Measurements from ENCODE around the gene CARD9. TPM values are rescaled to one million over a fixed set of nuclear protein-coding genes. Genes with fewer than 3 reads are reported as not detected.

Gene CARD9
- total RNA-seq, 3 donors from 2014 or later (not counting 1 experiment from before 2014, with no cell fraction given) = 1.6 to 4.2 (median 4.0) TPM

GRCh38 chr9:136334541-136334940 is 38.9 kb downstream of the CARD9 start:
- no peak for DNase-seq
- no peak for TF ChIP-seq CTCF (IDR thresholded peaks at IDR 0.05)
- 94% methylated on average over 21 of the region's 21 CpGs for WGBS (ENCODE audit: insufficient coverage)
- Mint-ChIP-seq H3K4me3 (no peak overlapping the region), H3K27ac (no peak overlapping the region), H3K27me3 (ENCODE audit: low read depth in 2 of 2) (no peaks in the 10 kb centered on the region), H3K4me1 (peaks cover 0 to 7% of the 10 kb centered on the region in 2 donors), H3K36me3 (no peaks in the 10 kb centered on the region), H3K9me3 (no peaks in the 10 kb centered on the region)
- Histone ChIP-seq H3K36me3 (ENCODE audit: control insufficient read depth, insufficient read depth, low read length) (no peaks in the 10 kb centered on the region), H3K4me1 (ENCODE audit: control insufficient read depth, insufficient read depth, low read length) (no peaks in the 10 kb centered on the region), H3K9me3 (ENCODE audit: control insufficient read depth, insufficient read depth, low read length) (no peaks in the 10 kb centered on the region), H3K27me3 (ENCODE audit: control insufficient read depth, insufficient read depth, low read length) (no peaks in the 10 kb centered on the region), H3K4me3 (ENCODE audit: low read length) (no peak overlapping the region), H3K27ac (ENCODE audit: low read length) (no peak overlapping the region)
- intact Hi-C loops (cut with micrococcal nuclease) = no loop called here
- no peak for ATAC-seq

GRCh38 chr9:136333486-136333885 is 40.0 kb downstream of the CARD9 start:
- intact Hi-C loops (cut with micrococcal nuclease) = no loop called here
- H3K27me3 ChIP-seq (ENCODE audit: control insufficient read depth, insufficient read depth, low read length) = no peaks in the 10 kb centered on the region
- WGBS (ENCODE audit: insufficient coverage) = 93% methylated on average over 17 of the region's 17 CpGs
- H3K9me3 Mint-ChIP-seq = no peaks in the 10 kb centered on the region
- H3K4me1 ChIP-seq (ENCODE audit: control insufficient read depth, insufficient read depth, low read length) = peaks cover 3% of the 10 kb centered on the region
- H3K36me3 Mint-ChIP-seq = no peaks in the 10 kb centered on the region
- H3K4me3 Mint-ChIP-seq = no peak overlapping the region
- peaks cover 0 to 3% of the 10 kb centered on the region in 2 donors for H3K27me3 Mint-ChIP-seq (ENCODE audit: low read depth in 2 of 2)
- DNase-seq (no peak), ATAC-seq (no peak)
- TF ChIP-seq CTCF (IDR thresholded peaks at IDR 0.05) = no peak
- H3K4me3 ChIP-seq (ENCODE audit: low read length) = no peak overlapping the region
- no peaks in the 10 kb centered on the region for H3K36me3 ChIP-seq (ENCODE audit: control insufficient read depth, insufficient read depth, low read length)
- H3K27ac Mint-ChIP-seq = no peak overlapping the region
- no peaks in the 10 kb centered on the region for H3K9me3 ChIP-seq (ENCODE audit: control insufficient read depth, insufficient read depth, low read length)
- H3K4me1 Mint-ChIP-seq = no peaks in the 10 kb centered on the region
- no peak overlapping the region for H3K27ac ChIP-seq (ENCODE audit: low read length)

GRCh38 chr9:136333045-136333444 is 40.4 kb downstream of the CARD9 start:
- Mint-ChIP-seq H3K27me3 (ENCODE audit: low read depth in 2 of 2) (peaks cover 0 to 3% of the 10 kb centered on the region in 2 donors), H3K4me3 (no peak overlapping the region), H3K36me3 (no peaks in the 10 kb centered on the region), H3K27ac (no peak overlapping the region), H3K4me1 (no peaks in the 10 kb centered on the region), H3K9me3 (no peaks in the 10 kb centered on the region)
- H3K4me1 ChIP-seq (ENCODE audit: control insufficient read depth, insufficient read depth, low read length) = peaks cover 7% of the 10 kb centered on the region
- 85% methylated on average over 12 of the region's 12 CpGs for WGBS (ENCODE audit: insufficient coverage)
- no peaks in the 10 kb centered on the region for H3K9me3 ChIP-seq (ENCODE audit: control insufficient read depth, insufficient read depth, low read length)
- ATAC-seq (no peak), DNase-seq (no peak)
- H3K36me3 ChIP-seq (ENCODE audit: control insufficient read depth, insufficient read depth, low read length) = no peaks in the 10 kb centered on the region
- peaks cover 1% of the 10 kb centered on the region for H3K27me3 ChIP-seq (ENCODE audit: control insufficient read depth, insufficient read depth, low read length)
- TF ChIP-seq CTCF (IDR thresholded peaks at IDR 0.05) = no peak
- no peak overlapping the region for H3K27ac ChIP-seq (ENCODE audit: low read length)
- intact Hi-C loops (cut with micrococcal nuclease) = no loop called here
- H3K4me3 ChIP-seq (ENCODE audit: low read length) = no peak overlapping the region

GRCh38 chr9:136332482-136332983 is 40.9 kb downstream of the CARD9 start:
- no peaks in the 10 kb centered on the region for H3K9me3 ChIP-seq (ENCODE audit: control insufficient read depth, insufficient read depth, low read length)
- no peaks in the 10 kb centered on the region for H3K36me3 ChIP-seq (ENCODE audit: control insufficient read depth, insufficient read depth, low read length)
- no peaks in the 10 kb centered on the region for H3K4me1 Mint-ChIP-seq
- H3K4me1 ChIP-seq (ENCODE audit: control insufficient read depth, insufficient read depth, low read length) = peaks cover 10% of the 10 kb centered on the region
- H3K27me3 ChIP-seq (ENCODE audit: control insufficient read depth, insufficient read depth, low read length) = peaks cover 3% of the 10 kb centered on the region
- H3K27ac Mint-ChIP-seq = no peak overlapping the region
- H3K4me3 Mint-ChIP-seq = no peak overlapping the region
- TF ChIP-seq CTCF (IDR thresholded peaks at IDR 0.05) = no peak
- no peak overlapping the region for H3K4me3 ChIP-seq (ENCODE audit: low read length)
- no peaks in the 10 kb centered on the region for H3K9me3 Mint-ChIP-seq
- H3K36me3 Mint-ChIP-seq = no peaks in the 10 kb centered on the region
- DNase-seq (no peak), ATAC-seq (no peak)
- 83% methylated on average over 11 of the region's 11 CpGs for WGBS (ENCODE audit: insufficient coverage)
- intact Hi-C loops (cut with micrococcal nuclease) = no loop called here
- peaks cover 0 to 3% of the 10 kb centered on the region in 2 donors for H3K27me3 Mint-ChIP-seq (ENCODE audit: low read depth in 2 of 2)
- no peak overlapping the region for H3K27ac ChIP-seq (ENCODE audit: low read length)
